Neuronal stem cell (in vitro differentiated cells): ENCODE measurements around the gene TAGLN2. TPM values are rescaled to one million over a fixed set of nuclear protein-coding genes. Genes with fewer than 3 reads are reported as not detected.

Experiments
- DNase-seq: peaks from one replicate; pipeline ENCODE4 v3.0.0-alpha.2; 2013; ENCODE audit warnings: low spot score
- H2AFZ ChIP-seq: one replicate; pipeline ENCODE4 v1.6.1; 2013; ENCODE audit warnings: mild to moderate bottlenecking, low read length, inconsistent platforms
- H2AK5ac ChIP-seq: 2 replicates; pipeline ENCODE4 v1.6.1; 2013; ENCODE audit warnings: low read depth, mild to moderate bottlenecking, inconsistent platforms, low read length, moderate library complexity, mixed read lengths
- H2BK120ac ChIP-seq: 2 replicates; pipeline ENCODE4 v1.6.1; 2013; ENCODE audit warnings: low read depth, mild to moderate bottlenecking, inconsistent platforms, low read length, moderate library complexity, mixed read lengths
- H2BK12ac ChIP-seq: one replicate; pipeline ENCODE4 v1.6.1; 2013; ENCODE audit warnings: low read length, inconsistent platforms
- H2BK15ac ChIP-seq: 2 replicates; pipeline ENCODE4 v1.6.1; 2013; ENCODE audit warnings: mild to moderate bottlenecking, low read length, inconsistent platforms, mixed read lengths
- H2BK5ac ChIP-seq: one replicate; pipeline ENCODE4 v1.6.1; 2013; ENCODE audit warnings: inconsistent platforms, mild to moderate bottlenecking, low read length, moderate library complexity
- H3K14ac ChIP-seq: one replicate; pipeline ENCODE4 v1.6.1; 2013; ENCODE audit warnings: low read length, inconsistent platforms
- H3K18ac ChIP-seq: 2 replicates; pipeline ENCODE4 v1.6.1; 2013; ENCODE audit warnings: low read length, inconsistent platforms
- H3K23ac ChIP-seq: 2 replicates; pipeline ENCODE4 v1.6.1; 2013; ENCODE audit warnings: low read depth, mild to moderate bottlenecking, mixed read lengths, low read length, inconsistent platforms; ENCODE audit not compliant: poor library complexity
- H3K27ac ChIP-seq: replicated peaks from 3 replicates; pipeline ENCODE4 v1.5.1; 2013; ENCODE audit warnings: low read length, inconsistent platforms
- H3K27me3 ChIP-seq, 3 experiments: 2 replicates each; pipeline ENCODE4 v1.6.1; 2013; ENCODE audit warnings: low read length in 3 of 3, mild to moderate bottlenecking in 2 of 3, inconsistent platforms in 1 of 3, low read depth in 1 of 3, mixed read lengths in 1 of 3, moderate library complexity in 1 of 3; ENCODE audit not compliant: control insufficient read depth in 3 of 3, insufficient read depth in 3 of 3
- H3K36me3 ChIP-seq, 2 donors: replicated peaks in 1 of 2; 2 replicates each; pipeline ENCODE4 v1.6.1; 2013; ENCODE audit warnings: low read length in 2 of 2; ENCODE audit not compliant: control insufficient read depth in 2 of 2, insufficient read depth in 2 of 2
- H3K4ac ChIP-seq: 2 replicates; pipeline ENCODE4 v1.6.1; 2013; ENCODE audit warnings: inconsistent platforms, mild to moderate bottlenecking, low read length, moderate library complexity
- H3K4me1 ChIP-seq, 2 donors: 1 replicate in 1 of 2; 2 replicates in 1 of 2; pipeline ENCODE4 v1.6.1; 2013; ENCODE audit warnings: low read length in 2 of 2, low read depth in 1 of 2; ENCODE audit not compliant: control insufficient read depth in 2 of 2, insufficient read depth in 1 of 2
- H3K4me2 ChIP-seq: one replicate; pipeline ENCODE4 v1.6.1; 2013; ENCODE audit warnings: mild to moderate bottlenecking, low read length, inconsistent platforms; ENCODE audit not compliant: insufficient read depth, poor library complexity, severe bottlenecking
- H3K4me3 ChIP-seq, 2 donors: 2 replicates each; pipeline ENCODE4 v1.5.1; 2013; ENCODE audit warnings: low read length in 2 of 2, mild to moderate bottlenecking in 2 of 2, inconsistent platforms in 1 of 2, moderate library complexity in 1 of 2
- H3K79me1 ChIP-seq: one replicate; pipeline ENCODE4 v1.6.1; 2013; ENCODE audit warnings: low read depth, mild to moderate bottlenecking, inconsistent platforms, low read length, moderate library complexity
- H3K9ac ChIP-seq: one replicate; pipeline ENCODE4 v1.6.1; 2013; ENCODE audit warnings: mild to moderate bottlenecking, low read depth, low read length, inconsistent platforms; ENCODE audit not compliant: poor library complexity
- H3K9me3 ChIP-seq, 2 donors: replicated peaks in 1 of 2; 2 replicates each; pipeline versions ENCODE3 to v1.6.1; 2013; ENCODE audit warnings: low read length in 2 of 2, mild to moderate bottlenecking in 2 of 2, inconsistent platforms in 1 of 2, low read depth in 1 of 2, mixed read lengths in 1 of 2, moderate library complexity in 1 of 2; ENCODE audit not compliant: control insufficient read depth in 2 of 2, insufficient read depth in 1 of 2
- H4K8ac ChIP-seq: one replicate; pipeline ENCODE4 v1.6.1; 2013; ENCODE audit warnings: low read depth, mild to moderate bottlenecking, inconsistent platforms, low read length, moderate library complexity
- H4K91ac ChIP-seq: one replicate; pipeline ENCODE4 v1.6.1; 2013; ENCODE audit warnings: low read length, low read depth, mild to moderate bottlenecking, inconsistent platforms; ENCODE audit not compliant: poor library complexity
- WGBS, 2 donors: extraction: QIAGEN DNeasy Blood & Tissue Kit; methylation state at CpG; one replicate each; pipeline ENCODE4 v1.1.7; 2013; ENCODE audit warnings: missing lambda C conversion rate in 2 of 2, mixed read lengths in 1 of 2; ENCODE audit not compliant: insufficient read length in 2 of 2, insufficient replicate concordance in 1 of 2; ENCODE audit errors: extremely low coverage in 2 of 2; 5-methylcytosine and 5-hydroxymethylcytosine counted together
- polyA plus RNA-seq, 2 experiments: library from polyadenylated mRNA; stranded (reverse); fragments of 200-250 nt; gene quantifications; one replicate each; pipeline ENCODE4 v1.2.3, GENCODE V29; 2013

The TAGLN2 gene
- 27.0 TPM for polyA plus RNA-seq (2013, experiment 1 of 2)
- 26.7 TPM for polyA plus RNA-seq (2013, experiment 2 of 2)

- peaks cover 18 to 19% of the 10 kb centered on the region in 2 donors for H3K36me3 ChIP-seq
- H3K4me1 ChIP-seq = peaks cover 20% of the 10 kb centered on the region in 2 donors
- no peak within 1 kb of the TSS for H4K91ac ChIP-seq
- H3K9me3 ChIP-seq = no peaks in the 10 kb centered on the region
- peak; percentile 70 for DNase-seq
- H3K9ac ChIP-seq = peak within 1 kb of the TSS; percentile 74
- peak within 1 kb of the TSS; percentile 78 for H3K4me2 ChIP-seq
- H3K27me3 ChIP-seq = peaks cover 0 to 13% (median 3%) of the 10 kb centered on the region in 3 experiments
- WGBS, 2 donors = no CpG with 5 or more reads among the region's 58 CpGs
- H3K18ac ChIP-seq = peak within 1 kb of the TSS; percentile 50
- peak within 1 kb of the TSS; percentile 92 for H2AFZ ChIP-seq
- peak within 1 kb of the TSS; percentile 9 for H4K8ac ChIP-seq
- H3K4me3 ChIP-seq = peak within 1 kb of the TSS; percentile 51 to 77
- H2BK12ac ChIP-seq = peak within 1 kb of the TSS; percentile 78
- H2AK5ac ChIP-seq = peak within 1 kb of the TSS; percentile 81
- H2BK5ac ChIP-seq = no peak within 1 kb of the TSS
- H3K27ac ChIP-seq = no peak within 1 kb of the TSS
- peak within 1 kb of the TSS; percentile 74 for H2BK120ac ChIP-seq
- H3K14ac ChIP-seq = peak within 1 kb of the TSS; percentile 90
- no peak within 1 kb of the TSS for H3K4ac ChIP-seq
- peak within 1 kb of the TSS; percentile 90 for H3K23ac ChIP-seq
- H3K79me1 ChIP-seq = peaks cover 3% of the 10 kb centered on the region
- peak within 1 kb of the TSS; percentile 15 for H2BK15ac ChIP-seq
Measured at GRCh38 chr1:159924791-159925718, at the start of gene TAGLN2. TAGLN2 (minus strand) TSS chr1:159925507; CDS start chr1:159920509, 4,998 bp downstream.

GRCh38 chr1:159974350-159974965 lies 49.2 kb upstream of the TAGLN2 start:
- H3K4me1 ChIP-seq = no peaks in the 10 kb centered on the region
- DNase-seq = no peak
- peaks cover 0 to 50% (median 0%) of the 10 kb centered on the region in 3 experiments for H3K27me3 ChIP-seq
- no peak overlapping the region for H2AK5ac ChIP-seq
- no peak overlapping the region for H4K91ac ChIP-seq
- H3K9ac ChIP-seq = no peak overlapping the region
- no peak overlapping the region for H2BK12ac ChIP-seq
- H3K9me3 ChIP-seq = no peaks in the 10 kb centered on the region
- no peak overlapping the region for H3K27ac ChIP-seq
- no peak overlapping the region for H2AFZ ChIP-seq
- no peak overlapping the region for H3K4me2 ChIP-seq
- no peak overlapping the region for H3K18ac ChIP-seq
- H4K8ac ChIP-seq = no peak overlapping the region
- no peak overlapping the region for H2BK15ac ChIP-seq
- H3K23ac ChIP-seq = no peak overlapping the region
- H3K79me1 ChIP-seq = no peaks in the 10 kb centered on the region
- no peak overlapping the region for H3K14ac ChIP-seq
- H3K4me3 ChIP-seq = no peak overlapping the region
- H2BK5ac ChIP-seq = no peak overlapping the region
- H2BK120ac ChIP-seq = no peak overlapping the region
- no CpG with 5 or more reads among the region's 7 CpGs for WGBS, 2 donors
- no peaks in the 10 kb centered on the region for H3K36me3 ChIP-seq
- no peak overlapping the region for H3K4ac ChIP-seq

- Histone ChIP-seq H3K9me3 (no peaks in the 10 kb centered on the region), H3K4me1 (no peaks in the 10 kb centered on the region), H3K4me3 (no peak overlapping the region), H2BK12ac (no peak overlapping the region), H3K14ac (no peak overlapping the region), H2AFZ (no peak overlapping the region), H4K8ac (no peak overlapping the region), H2BK15ac (no peak overlapping the region), H3K4ac (no peak overlapping the region), H3K23ac (no peak overlapping the region), H2BK5ac (no peak overlapping the region), H3K18ac (no peak overlapping the region), H2AK5ac (no peak overlapping the region), H3K4me2 (no peak overlapping the region), H3K36me3 (no peaks in the 10 kb centered on the region), H3K79me1 (no peaks in the 10 kb centered on the region), H3K27ac (no peak overlapping the region), H3K9ac (no peak overlapping the region), H2BK120ac (no peak overlapping the region), H4K91ac (no peak overlapping the region), H3K27me3 (peaks cover 0 to 49% (median 0%) of the 10 kb centered on the region in 3 experiments)
- no peak for DNase-seq
- no CpG with 5 or more reads among the region's 6 CpGs for WGBS, 2 donors
Measured at GRCh38 chr1:159973350-159973940, 48.1 kb upstream of the TAGLN2 start.
